Right lung (tissue), 5 donors: ENCODE measurements around the gene PPP1R1B. TPM values are rescaled to one million over a fixed set of nuclear protein-coding genes. Genes with fewer than 3 reads are reported as not detected.

Source experiments
- DNase-seq, 2 donors: peaks; one replicate each; pipeline ENCODE4 v3.0.0-alpha.2; 2013
- polyA plus RNA-seq, 5 donors: library from polyadenylated mRNA; unstranded; fragments of 120-200 nt; gene quantifications; one replicate each; pipeline versions ENCODE4 v1.2.1 to v1.2.3, GENCODE V29; 2013; ENCODE audit warnings: inconsistent platforms in 1 of 5, low replicate concordance in 1 of 5; ENCODE audit not compliant: insufficient read length in 5 of 5, insufficient read depth in 1 of 5

Gene PPP1R1B
- polyA plus RNA-seq, 5 donors = 48.3 to 68.1 (median 60.1) TPM

- no peak for DNase-seq
Measured at GRCh38 chr17:39599004-39599664, 27.6 kb upstream of the PPP1R1B start.

DNA sequence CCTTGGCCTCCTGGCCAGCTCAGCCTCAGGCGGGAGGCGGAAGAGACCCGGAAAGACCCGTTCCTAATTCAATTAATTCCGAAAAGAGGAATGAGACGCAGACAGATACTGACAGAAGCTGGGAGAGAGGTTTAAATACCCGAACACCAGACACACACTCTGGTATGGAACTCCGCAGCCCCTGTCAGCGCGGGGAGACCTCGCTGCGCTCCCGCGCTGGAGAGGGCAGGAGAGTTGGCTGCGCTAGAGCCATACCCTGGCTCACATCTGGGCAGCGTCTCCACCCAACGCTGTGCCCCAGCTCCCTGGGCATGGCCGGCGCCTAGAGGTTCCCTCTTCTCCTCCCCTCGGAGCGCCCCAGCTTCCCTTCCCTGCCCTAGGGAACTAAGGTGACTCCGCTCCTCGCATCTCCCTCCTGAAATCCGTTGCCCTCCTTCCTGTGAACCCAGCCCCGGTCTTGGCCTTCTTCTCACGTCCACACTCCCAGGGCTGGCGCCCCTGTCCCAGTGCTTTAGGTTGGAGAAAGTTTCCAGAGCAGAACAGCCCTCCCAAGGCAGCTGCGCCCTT lies 27.0 kb upstream of the PPP1R1B start:
- DNase-seq = no peak

DNA sequence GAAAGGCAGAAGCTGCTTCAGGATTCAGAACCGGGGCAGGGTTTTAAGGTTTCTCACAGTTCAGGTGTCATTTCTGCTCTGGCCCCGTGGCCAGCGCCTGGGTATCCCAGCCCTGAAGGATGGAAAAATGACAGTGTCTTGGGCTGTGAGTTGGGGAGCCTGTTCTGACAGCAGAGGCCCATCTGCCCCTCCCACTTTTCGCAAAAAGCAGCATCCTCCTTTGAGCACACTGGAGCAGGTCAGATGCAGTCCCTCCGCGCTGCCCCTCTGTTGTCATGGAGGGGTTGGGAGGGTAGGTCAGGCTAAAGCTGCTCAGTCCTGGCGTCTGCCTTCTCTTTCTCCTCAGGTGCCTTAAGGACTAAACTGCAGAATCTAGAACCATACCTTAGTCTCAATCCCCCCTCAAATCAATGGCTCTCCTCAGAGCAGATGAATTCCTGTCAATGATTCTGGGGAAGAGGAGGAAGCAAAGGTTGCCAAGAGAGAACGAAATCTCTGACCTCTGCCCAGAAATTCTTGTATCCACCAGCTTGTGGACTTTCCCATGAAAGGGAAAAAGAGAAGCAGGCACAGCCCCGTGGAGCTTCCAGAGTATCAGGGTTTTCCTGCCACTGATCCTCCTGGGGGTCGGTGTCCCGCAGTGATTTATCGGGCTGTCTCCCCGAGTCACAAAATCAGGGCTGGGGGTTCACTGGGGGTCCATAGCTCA lies 26.3 kb upstream of the PPP1R1B start:
- no peak for DNase-seq

GRCh38 chr17:39600997-39601597 lies 25.7 kb upstream of the PPP1R1B start:
- no peak for DNase-seq

DNA sequence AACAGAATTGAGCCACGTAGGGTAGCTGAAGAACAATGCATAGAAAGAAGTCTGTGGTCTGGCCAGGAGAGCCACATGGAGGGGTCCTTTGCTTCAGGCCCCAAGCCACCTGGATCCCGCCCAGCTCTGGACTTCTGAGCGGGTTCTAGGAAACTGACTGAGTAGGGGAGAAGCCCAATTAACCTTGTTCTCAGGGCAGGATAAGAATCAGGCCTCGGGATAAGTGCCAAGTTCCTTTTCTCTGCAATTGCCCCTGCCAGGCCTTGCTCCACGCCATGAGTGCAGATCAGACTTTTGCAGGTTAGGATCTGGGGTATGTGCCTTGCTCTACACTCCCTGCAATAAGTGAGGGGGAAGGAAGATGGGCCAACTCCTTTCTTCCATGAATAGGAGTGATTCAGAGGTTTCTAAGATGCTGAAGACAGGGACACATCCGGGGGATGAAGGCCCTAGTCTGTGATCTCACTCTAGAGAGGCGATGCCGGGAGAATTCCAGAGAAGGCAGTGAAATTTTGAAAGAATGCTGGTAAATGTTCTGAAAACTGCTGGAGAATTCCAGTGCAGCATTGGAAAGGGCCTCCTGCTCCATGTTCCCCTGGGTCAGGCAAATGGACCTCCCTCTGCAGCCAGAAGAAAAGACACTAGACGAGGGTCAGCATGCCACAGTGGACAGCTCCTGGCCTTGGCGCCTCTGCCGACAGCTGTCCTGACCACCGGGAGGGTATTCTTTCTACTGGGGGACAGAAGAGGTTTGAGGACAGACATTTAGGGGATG lies 24.8 kb upstream of the PPP1R1B start:
- no peak for DNase-seq

DNA sequence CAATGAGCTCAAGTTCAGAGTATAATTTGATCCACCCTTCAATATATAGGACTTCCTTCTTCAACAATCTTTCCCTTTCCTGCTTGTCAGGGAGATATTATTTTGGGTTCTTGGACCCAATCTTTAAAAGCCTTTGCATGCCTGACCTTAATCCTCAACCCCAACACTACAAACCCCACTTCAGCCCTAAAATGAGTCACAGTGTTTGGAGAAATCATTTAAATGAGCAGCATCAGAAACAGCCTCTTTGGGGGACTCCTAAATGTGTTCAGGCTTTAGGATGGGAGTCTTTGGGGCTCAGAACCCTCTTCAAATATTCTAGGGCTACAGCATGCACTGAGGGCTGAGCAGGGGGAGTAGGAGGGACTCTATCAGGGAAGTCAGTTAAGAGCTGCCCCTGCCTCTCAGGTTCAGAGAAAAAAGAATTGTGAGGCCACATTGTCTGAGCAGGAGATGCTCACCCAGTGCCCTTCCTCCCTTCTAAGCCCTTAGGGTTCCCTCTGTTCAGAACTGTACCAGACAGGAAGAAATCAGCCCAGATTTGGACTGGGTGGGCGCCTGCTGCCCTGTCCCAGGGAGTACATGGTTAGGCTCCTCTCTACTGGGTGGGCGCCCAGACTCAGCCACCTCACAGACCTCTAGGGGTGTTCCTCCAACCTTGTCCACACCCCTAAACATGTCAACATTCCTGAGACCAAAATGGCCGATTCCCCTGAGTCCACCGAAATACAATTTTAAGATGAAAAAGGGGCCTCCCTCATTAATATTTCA lies 24.0 kb upstream of the PPP1R1B start:
- DNase-seq = no peak

- no peak for DNase-seq
Measured at GRCh38 chr17:39603304-39604016, 23.3 kb upstream of the PPP1R1B start.

DNA sequence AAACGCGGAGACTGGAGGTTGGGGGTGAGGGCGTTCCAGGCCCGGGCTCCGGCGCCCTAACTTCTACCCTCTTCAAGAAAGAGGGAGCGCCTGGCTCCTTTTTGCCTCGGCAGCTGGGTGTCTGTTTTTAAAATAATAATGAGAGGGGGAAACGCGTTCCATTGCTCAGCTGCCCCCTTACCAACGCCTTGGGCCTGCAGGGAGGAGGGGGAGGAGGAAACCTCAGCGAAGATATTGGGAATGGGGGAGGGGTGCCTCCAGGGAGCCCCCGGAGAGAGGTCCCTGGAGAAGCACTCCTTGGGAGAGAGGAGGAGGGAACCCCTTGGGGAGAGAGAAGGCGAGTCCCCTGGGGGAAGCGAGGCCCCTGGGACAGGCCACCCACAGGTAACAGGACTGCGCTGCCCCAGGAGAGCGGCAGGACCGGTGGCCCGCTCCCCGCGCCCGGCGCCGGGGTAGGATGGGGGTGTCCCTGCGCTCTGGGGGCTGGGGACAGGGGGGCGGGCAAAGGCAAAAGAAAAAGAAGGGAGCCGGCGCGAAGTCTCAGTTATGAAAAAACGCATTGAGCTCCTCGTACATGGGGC lies 21.8 kb upstream of the PPP1R1B start:
- no peak for DNase-seq

DNA sequence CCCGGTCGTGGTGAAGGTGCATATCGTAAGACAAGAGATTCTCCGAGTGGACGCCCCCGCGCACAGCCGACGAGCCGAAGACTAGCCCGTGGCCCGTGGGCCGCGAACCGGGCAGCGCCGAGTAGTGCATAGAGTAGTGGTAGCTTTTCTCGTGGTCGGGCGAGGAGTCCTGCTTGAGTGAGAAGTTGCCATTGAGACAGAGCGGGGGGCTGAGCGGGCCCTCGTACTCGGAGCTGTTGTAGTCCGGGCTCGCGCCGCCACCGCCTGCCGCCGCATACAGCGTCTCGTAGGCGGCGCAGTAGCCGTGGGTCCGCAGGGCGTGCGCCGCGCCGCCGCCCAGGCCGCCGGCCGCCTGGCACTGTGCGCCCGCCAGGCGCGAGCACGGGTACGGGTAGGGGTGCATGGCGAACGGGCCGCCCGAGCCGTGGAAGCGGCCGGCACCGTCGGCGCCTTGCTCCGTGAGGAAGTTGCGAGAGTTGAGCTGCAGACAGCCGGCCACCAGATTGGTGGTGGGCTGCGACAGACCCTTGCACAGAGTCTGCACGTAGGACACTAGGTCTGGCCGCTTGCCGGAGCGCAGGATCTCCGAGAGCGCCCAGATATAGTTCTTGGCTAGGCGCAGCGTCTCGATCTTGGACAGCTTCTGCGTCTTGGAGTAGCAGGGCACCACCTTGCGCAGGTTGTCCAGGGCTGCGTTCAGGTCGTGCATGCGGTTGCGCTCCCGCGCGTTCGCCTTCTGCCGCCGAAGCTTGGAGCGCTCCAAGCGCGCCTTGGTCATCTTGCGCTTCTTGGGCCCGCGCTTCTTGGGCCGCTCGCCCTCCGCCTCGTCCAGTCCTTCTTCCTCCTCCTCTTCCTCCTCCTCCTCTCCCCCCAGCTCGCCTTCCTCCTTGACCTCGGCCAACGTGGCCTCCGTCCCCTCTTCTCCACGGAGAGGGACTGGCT lies 21.0 kb upstream of the PPP1R1B start:
- DNase-seq = no peak

GRCh38 chr17:39606434-39607056 lies 20.2 kb upstream of the PPP1R1B start:
- no peak for DNase-seq

- DNase-seq = no peak
Measured at GRCh38 chr17:39607057-39607850, 19.5 kb upstream of the PPP1R1B start.

- DNase-seq = no peak
Measured at GRCh38 chr17:39607851-39608130, 19.0 kb upstream of the PPP1R1B start, which contains the start of gene NEUROD2. Gene NEUROD2 (minus strand): TSS chr17:39607920. CDS start chr17:39606599, 1,321 bp downstream.

- DNase-seq = no peak
Measured at GRCh38 chr17:39608142-39608981, 18.4 kb upstream of the PPP1R1B start.

- no peak for DNase-seq
Measured at GRCh38 chr17:39609416-39610025, 17.2 kb upstream of the PPP1R1B start.

- no peak for DNase-seq
Measured at GRCh38 chr17:39611401-39612112, 15.2 kb upstream of the PPP1R1B start.
